UCSD-AML1 (cell line): Measurements from ENCODE around the gene MVD.
A peak's percentile ranks its signal among the peaks of the same experiment; 100 is the strongest.

Experiments used
- DNase-seq: peaks from one replicate; lab custom pipeline; 2025; ENCODE audit not compliant: unreplicated experiment; lab: John Stamatoyannopoulos, UW

Gene MVD

DNA sequence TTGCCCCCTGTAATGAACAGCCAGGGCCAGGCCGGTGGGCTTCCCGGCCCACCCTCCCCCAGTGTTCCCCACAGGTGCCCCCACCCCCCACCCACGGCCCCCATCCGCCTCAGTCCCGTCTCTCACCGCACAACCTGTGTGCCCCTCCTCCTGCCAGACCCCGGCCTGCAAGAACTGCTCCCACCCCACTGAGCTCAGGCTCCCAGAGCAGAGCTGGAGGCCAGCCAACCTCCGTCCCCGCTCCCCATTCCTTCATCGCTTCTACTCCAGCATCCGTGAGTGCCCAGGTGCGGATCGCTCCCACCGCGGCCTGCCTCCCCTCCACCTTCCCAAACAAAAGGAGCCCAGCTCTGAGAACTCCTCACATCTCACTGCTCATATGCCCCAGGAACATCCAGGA is 4.2 kb downstream of the MVD start:
- DNase-seq, result no peak

DNA sequence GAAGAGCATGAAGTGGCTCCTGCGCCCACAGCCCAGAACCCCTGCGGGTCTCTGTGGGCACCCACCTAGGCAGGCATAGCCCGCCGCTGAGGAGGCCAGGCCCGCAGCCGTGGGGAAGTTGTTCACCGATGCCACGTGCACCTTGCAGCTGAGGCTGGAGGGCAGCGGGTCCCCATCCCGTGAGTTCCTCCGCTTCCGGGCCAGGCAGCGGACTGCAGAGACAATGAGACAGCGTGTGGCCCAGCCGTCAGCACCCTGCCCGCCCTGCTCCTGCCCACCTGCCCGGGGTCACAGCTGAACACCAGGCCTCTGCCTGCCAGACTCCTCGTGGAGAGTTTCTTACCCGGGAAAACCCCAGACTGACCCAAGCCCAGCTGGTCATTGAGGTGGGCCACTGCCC is 5.5 kb downstream of the MVD start:
- no peak for DNase-seq

- no peak for DNase-seq
Measured at GRCh38 chr16:88656291-88656980, 6.5 kb downstream of the MVD start.

GRCh38 chr16:88655733-88656281 is 7.1 kb downstream of the MVD start:
- no peak for DNase-seq

DNA sequence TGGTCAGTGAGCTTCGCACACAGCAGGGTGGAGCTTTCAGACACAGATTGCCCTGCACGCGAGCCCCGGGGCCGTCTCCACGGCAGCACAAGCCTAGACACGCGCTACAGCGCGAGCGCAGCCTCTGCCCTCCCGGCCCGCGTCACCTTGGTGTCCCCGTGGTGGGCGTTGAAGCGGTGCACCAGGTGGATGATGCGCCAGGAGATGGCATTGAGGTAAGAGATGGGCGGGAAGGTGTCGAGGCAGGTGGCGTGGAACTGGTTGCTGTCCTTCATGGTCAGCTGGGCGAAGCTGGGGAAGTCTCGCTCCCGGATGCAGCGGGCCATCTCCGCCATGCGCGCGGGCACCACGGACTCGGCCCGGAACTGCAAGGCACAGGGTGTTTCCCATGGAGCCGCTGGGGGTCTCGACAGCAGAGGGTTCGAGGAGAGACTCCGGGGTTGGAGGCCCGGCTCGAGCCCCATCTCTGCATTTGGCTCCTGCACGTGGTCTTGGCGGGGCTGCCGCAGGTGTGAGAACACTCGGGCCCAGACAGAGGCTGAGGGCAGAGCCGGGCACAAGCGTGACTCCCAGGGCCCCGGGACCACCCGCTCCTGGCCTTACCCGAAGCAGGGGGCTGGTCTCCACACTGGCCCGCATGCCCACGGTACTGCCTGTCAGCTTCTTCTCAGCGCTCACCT is 7.7 kb downstream of the MVD start:
- no peak for DNase-seq

DNA sequence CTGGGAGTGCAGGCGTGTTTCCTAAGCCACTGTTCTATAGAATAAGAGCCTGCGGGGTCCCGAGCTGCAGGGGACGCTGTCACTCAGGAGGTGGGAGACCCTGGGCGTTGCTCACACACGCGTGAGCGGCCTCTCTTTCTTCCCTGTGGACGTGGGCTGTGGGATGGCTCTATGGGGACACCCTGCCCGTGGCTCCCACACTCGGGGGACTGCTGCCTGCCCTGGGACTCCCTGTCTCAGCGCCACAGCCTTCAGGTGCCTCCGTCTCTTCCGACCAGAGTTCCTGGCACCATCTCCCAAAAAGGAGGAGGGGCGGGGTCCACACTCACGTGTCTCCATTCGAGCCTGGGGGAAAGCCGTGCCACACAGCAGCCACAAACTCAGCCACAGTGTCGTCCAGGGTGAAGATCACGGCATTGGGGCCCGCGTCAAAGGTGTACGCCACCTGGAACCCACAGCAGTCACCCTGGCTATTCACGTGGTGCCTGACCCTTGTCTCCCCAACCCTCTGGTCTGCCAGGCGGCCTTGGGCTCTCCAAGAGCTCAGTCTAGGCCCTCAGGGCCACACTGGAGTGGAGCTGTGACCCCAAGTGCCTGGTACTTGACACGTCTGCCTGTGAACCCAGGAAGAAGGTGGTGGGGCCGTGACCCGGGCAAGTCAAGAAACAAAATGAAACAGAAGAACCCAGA is 8.4 kb downstream of the MVD start:
- no peak for DNase-seq

DNA sequence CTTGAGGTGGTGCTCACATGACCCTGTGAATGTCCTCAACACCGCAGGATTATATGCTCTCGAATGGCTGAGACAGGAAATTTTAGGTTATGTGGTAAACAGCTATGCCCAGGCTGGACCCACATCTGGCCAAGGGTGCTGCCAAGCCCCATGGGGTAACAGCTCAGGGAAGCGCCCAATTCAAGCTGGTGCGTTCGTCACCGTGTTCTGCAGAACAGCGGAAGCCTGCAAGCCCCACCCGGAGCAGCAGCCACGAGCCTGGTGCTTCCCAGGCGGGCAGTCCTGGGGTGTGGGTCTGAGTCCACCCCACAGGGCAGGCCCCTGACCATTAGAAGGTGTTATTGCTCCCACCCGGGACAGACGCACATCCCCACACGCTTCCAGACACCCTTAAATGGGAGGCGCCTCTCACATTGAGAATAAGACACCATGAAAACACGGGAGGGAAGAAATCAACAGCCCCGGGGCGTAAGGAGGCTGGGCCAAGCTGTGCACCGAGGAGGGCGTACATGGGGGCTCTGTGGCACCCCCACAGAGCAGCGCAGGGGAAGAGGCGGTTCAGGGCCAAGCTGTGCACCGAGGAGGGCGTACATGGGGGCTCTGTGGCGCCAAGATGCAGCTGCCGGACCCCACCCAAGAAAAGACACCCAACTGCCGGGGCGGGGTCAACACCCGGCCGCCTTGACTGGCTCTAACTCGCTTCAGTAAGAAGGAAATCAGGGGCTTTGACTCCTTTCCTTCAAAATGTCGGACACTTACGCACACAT is 9.1 kb downstream of the MVD start:
- no peak for DNase-seq

- no peak for DNase-seq
Measured at GRCh38 chr16:88653101-88653500, 9.8 kb downstream of the MVD start.

GRCh38 chr16:88652762-88653063 is 10.2 kb downstream of the MVD start:
- no peak for DNase-seq

DNA sequence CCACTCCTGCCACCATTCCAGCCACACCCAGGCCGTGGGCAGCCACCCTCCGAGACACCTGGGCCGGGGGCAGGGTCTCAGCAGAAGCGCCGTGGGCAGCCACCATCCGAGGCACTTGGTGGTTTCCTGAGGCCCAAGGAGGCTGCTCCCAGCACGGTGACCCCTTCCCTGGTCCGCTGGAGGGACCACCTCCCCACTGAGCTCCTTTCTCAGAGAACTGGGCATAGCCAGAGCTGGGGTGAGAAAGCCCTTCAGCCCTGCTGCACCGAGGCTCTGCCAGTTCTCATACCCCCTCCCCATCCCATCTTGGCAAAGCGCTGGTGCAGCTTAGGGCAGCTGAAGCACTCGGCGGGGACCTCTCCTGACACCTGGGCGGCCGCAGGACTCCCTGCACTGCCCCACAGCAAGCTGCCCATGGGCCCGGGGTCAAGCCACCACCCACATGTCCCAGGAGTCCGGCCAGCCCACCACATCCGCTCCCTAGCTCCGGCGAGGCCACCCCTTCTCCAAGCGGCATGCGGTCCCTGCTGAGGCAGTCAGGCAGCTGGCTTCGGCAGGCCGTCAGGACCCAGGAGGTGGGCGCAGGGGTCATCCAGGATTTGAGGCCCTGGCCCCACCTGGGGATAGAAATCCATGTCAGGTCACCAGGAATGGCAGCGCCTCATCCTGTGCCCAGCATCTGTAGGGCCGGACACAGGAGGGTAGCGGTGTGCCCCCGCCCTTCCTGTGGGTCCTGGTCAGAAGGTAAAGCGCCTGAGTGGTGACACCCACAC is 10.7 kb downstream of the MVD start:
- no peak for DNase-seq

DNA sequence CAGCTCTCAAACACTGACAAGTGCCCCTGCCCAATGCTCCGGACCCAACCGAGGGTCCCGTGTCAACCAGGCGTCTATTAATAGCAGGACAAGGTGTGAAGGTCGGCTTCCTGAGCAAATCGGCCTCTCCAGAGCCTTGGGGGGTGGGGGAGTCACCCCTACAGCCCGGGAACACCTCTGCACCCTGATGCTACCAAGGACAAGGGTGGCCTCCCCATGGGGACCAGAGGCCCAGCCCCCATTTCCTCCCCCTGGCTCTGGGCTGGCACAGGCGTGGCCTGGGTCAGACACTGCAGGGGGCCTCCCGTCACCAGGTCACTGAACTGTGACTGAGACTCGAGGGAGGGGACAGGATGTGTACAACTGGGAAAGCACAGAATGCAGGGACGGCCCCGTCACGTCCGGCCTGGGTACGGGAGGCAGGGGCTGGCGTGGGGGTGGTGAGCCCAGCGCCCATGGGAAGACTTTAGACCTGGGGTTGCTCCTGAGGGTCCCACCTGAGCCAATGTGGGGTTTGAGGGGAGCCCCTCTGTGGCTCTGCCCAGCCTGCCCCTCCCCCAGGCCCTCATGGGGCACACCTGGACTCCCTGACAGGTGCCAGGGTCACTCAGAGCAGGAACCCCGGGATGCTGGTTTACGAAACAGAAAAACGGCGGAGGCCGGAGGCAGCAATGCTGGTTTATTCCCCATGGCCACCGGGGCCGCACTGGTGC is 11.5 kb downstream of the MVD start:
- DNase-seq, result peak; percentile 81

GRCh38 chr16:88650749-88651275 is 12.1 kb downstream of the MVD start, which contains the start of gene CYBA:
Gene CYBA, minus strand, starts transcription at chr16:88651053. Its CDS starts 40 bp downstream, at chr16:88651013.
- DNase-seq, result peak; percentile 86

DNA sequence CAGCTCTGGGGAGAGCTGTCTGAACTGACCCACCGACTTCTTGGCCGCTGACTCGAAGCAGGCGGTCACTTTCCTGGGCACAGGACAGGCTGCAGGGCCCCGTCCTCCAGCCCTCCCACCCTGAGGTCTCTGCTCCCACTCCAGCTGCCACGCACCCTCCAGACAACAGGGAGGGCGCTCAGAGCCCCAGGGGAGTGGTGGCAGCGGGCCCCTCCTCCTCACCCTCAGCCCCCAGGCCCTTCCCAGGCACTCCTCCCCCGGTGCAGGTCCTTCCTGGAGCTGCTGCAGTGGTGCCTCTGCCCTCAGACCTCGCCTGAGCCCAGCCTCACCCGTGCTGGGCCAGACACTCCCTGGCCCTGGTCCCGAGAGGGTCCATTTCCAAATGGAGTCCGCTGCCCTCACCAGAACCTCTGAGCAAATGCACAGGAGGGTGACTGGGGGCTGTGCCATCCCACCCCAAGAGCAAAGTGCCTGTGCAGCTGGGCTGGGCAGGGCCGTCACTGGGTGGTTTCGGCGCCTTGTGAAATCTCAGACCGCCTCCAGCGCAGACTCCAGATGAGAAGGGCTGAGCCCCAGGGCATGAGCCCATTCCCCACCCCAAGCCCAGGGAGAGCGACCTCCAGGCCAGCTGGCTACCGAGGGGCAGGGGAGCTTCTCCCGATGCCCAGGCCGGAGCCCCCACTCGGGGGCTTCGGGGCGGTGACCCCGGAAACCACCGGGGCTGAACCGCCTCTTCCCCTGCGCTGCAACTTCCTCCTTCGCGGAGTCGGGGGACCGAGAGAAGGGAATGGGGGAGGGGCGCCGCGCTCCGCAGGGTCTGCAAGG is 12.8 kb downstream of the MVD start:
- peak; percentile 65 for DNase-seq

DNA sequence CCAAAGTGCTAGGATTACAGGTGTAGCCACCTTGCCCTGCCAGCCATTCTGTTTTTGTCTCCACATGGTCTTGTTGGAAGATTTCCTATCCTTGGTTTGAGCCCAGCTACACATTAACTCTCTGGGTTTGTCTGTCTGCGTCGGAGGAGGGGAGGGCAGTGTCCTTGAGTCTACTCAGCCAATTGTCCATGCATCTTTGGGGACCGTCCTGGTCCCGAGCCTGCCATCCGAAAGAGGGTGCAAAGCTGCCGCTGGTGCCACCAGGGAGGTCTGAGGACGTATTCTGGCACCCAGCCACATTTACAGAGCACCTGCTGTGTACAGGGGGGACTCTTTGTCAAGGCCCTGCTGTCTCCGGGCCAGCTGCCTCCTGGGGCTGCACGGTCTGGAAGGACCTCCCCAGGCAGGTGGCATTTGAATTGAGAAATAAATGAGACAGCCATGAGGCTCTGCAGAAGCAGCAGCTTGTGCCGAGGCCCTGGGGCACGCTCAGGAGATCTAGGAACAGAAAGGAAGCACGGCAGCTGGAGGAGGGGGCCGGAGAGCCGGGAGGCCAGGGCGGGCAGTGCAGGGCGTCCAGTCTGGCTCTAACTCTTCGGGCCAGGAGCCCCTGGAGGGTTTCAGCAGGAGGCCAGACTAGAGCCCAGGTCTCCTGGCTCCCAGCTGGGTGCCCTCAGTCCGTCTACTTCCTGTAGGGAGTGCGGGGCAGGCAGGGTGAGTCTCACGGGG is 13.5 kb downstream of the MVD start:
- no peak for DNase-seq

DNA sequence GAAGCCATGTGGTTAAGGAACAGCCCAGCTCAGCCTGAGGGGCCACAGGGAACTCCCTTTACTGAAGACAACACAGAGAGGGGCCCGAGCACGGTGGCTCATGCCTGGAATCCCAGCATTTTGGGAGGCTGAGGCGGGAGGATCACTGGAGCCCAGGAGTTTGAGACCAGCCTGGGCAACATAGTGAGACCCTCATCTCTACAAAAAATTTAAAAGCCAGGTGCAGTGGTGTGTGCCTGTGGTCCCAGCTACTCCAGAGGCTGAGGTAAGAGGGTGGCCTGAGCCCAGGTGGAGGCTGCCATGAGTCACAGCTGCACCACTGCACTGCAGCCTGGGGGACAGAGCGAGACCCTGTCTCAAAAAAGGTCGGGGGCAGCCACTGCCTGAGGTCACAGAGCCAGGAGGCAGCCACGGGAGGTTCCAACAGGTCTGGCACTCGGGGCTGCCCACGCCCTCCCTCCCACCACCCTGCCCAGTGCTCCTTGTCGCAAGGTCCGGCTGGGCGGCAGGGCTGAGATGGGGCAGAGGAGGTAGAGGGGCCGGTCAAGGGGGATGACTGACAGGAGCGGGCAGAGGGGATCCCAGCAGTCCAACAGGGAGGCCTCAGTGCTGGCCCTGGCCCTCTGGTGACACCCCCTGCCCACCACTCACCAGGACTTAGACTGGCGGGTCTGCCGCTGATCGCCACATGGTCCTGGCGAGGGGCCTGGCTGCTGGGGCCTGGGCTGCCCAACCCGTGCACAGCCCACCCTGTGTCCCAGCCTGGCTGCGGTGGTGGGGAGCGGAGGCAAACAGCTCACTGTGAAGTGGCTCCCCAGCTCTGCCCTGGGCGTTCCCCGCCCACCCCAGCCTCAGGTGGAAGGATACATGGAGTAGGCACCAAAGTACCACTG is 15.5 kb downstream of the MVD start:
- DNase-seq, result no peak

GRCh38 chr16:88646345-88647034 is 16.4 kb downstream of the MVD start:
- no peak for DNase-seq

DNA sequence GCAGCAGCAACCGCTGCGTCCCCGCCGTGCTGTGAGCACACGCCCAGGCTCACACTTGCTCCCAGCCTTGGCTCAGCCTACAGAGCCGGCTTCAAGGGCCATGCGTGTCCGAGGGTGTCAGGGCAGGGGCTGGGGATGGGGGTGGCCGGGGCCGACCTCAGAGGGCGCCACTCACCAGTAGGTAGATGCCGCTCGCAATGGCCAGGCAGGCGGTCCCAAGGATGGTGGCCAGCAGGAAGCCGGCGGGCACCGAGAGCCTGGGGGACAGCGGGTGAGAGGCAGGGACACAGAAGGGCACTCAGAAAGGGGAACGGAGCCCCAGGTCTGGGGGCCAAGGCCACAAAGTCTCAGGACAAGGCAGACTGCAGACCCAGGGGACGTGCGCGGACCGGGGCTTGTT is 16.9 kb downstream of the MVD start:
- no peak for DNase-seq
